ENCODE data around the gene TSPEAR.

Gene TSPEAR

DNA sequence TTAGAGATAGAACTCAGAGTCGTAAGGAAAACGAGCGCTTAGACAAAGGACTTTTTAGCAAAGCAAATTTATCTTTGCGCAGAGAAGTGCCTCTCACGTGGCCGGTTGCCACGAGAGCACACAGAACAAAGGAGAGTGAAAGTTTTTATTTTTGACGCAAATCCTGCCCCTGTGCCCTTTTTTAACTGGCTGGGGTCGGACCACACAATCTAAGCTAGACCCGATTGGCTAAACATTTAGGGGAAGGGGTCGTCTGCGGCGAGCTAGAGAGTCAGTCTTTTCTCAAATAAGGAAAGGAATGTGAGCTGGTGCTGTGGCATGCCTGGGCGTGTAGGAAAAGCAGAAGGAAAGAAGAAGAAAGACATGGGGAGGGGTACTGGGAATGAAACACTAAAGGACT is 162.4 kb downstream of the TSPEAR start:
- no peak for DNase-seq (ENCODE audit: low read depth in 2 of 2)

- DNase-seq (ENCODE audit: low read depth in 2 of 2): no peak
Measured at GRCh38 chr21:44548381-44548780, 163.0 kb downstream of the TSPEAR start.

- DNase-seq (ENCODE audit: low read depth in 2 of 2): peak; percentile 5 to 9
Measured at GRCh38 chr21:44547656-44548331, 163.6 kb downstream of the TSPEAR start.

GRCh38 chr21:44544566-44544965 is 166.8 kb downstream of the TSPEAR start:
- DNase-seq (ENCODE audit: low read depth in 2 of 2): no peak

GRCh38 chr21:44542716-44543115 is 168.7 kb downstream of the TSPEAR start:
- DNase-seq (ENCODE audit: low read depth in 2 of 2): no peak

- DNase-seq (ENCODE audit: low read depth in 2 of 2): no peak
Measured at GRCh38 chr21:44540741-44541288, 170.6 kb downstream of the TSPEAR start.

GRCh38 chr21:44539991-44540666 is 171.2 kb downstream of the TSPEAR start, which contains the start of gene KRTAP10-1:
TSS of gene KRTAP10-1 (minus strand) at chr21:44540195. CDS start at chr21:44540150, 45 bp downstream.
- DNase-seq (ENCODE audit: low read depth in 2 of 2): no peak

- DNase-seq (ENCODE audit: low read depth in 2 of 2): no peak
Measured at GRCh38 chr21:44539046-44539445, 172.3 kb downstream of the TSPEAR start.

DNA sequence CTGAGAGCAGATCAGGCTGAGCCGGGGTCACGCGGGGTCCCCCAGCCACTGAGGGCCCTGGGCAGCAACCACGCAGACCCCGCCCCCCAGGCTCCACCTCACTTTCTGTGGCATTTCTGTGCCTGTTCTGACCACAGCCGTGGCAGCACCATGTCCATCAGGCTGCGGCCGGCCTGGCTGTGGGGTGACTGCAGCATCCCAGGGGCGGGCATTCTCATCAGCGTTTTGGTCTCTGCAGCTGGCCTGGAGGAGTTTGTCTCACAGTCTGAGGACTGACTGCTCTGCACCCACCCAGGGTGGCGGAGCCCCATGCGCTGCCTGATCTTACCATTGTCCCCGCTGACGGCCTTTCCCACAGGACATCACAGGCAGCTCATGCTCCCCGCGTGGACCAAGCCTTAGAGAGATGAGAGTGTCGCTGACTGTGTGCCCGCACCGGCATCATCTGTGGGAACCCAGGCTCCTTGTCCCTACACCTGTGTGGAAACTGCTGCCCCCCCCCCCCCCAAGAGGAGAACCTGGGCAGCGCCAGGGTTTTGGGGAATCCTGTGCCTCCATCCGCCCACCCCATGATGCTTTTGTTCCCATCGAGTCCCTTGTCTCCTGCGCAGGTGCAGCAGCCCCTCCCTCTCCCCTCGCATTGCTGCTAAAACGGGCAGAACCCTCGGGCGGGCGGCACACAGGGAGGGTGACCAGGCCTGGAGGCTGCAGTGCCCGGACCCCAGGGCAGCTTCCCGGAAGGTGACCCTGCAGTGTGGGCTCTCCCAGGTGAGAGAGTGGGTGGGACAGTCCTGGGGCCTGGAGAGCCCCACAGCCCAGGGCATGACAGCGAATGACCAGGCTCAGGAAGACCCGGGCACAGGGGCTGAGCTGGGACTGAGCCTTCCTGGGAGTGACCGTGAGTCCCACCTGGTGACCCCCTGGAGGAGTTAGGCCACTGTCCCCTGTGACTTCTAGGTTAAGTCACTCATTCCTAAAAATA is 173.2 kb downstream of the TSPEAR start:
- DNase-seq (ENCODE audit: low read depth in 2 of 2): no peak

- DNase-seq (ENCODE audit: low read depth in 2 of 2): no peak
Measured at GRCh38 chr21:44535963-44536362, 175.4 kb downstream of the TSPEAR start.

DNA sequence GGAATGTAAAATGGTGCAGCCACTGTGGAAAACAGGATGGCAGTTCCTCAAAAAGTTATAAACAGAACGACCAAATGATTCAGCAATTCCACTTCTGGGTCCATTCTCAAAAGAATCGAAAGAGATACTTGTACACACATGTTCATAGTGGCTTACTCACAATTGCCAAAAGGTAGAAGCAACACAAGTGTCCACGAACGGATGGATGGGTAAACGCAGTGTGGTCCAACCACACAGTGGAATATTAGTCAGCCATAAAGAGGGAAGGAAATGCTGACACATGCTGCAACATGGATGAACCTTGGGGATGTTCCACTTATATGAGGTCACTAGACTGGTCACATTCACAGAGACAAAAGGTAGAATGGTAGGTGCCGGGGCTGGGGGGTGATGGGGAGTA is 176.7 kb downstream of the TSPEAR start:
- DNase-seq (ENCODE audit: low read depth in 2 of 2): no peak

DNA sequence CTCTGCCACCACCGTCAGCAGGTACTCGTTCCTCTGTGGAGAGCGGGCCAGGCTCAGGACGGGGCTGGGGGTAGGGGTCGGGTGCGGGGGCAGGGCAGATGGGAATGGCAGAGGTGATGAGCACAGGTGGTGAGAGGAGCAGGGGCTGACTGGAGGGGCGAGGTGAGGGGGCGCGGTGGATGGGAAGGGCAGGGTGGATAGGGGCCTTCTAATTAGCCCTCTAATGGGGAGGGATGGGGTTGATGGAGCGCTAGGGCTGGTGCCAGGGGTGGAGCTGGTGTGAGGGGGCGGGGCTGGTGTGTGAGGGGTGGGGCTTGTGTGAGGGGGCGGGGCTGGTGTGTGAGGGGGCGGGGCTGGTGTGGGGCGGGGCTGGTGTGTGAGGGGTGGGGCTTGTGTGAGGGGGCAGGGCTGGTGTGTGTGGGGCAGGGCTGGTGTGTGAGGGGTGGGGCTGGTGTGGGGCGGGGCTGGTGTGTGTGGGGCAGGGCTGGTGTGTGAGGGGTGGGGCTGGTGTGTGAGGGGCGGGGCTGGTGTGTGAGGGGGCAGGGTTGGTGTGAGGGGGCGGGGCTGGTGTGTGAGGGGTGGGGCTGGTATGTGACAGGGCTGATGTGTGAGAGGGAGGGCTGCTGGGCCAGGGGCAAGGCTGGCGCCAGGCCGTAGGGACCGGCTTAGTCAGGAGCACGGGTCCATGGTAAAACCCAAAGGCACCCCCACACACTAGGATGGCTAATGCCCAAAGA is 177.3 kb downstream of the TSPEAR start:
- no peak for DNase-seq (ENCODE audit: low read depth in 2 of 2)

GRCh38 chr21:44533121-44533890 is 178.1 kb downstream of the TSPEAR start:
- no peak for DNase-seq (ENCODE audit: low read depth in 2 of 2)

- no peak for DNase-seq (ENCODE audit: low read depth in 2 of 2)
Measured at GRCh38 chr21:44532712-44533111, 178.7 kb downstream of the TSPEAR start.

- DNase-seq (ENCODE audit: low read depth in 2 of 2): no peak
Measured at GRCh38 chr21:44531606-44532564, 179.5 kb downstream of the TSPEAR start.

- no peak for DNase-seq (ENCODE audit: low read depth in 2 of 2)
Measured at GRCh38 chr21:44530903-44531605, 180.3 kb downstream of the TSPEAR start.

- DNase-seq (ENCODE audit: low read depth in 2 of 2): no peak
Measured at GRCh38 chr21:44530221-44530902, 181.0 kb downstream of the TSPEAR start.

DNA sequence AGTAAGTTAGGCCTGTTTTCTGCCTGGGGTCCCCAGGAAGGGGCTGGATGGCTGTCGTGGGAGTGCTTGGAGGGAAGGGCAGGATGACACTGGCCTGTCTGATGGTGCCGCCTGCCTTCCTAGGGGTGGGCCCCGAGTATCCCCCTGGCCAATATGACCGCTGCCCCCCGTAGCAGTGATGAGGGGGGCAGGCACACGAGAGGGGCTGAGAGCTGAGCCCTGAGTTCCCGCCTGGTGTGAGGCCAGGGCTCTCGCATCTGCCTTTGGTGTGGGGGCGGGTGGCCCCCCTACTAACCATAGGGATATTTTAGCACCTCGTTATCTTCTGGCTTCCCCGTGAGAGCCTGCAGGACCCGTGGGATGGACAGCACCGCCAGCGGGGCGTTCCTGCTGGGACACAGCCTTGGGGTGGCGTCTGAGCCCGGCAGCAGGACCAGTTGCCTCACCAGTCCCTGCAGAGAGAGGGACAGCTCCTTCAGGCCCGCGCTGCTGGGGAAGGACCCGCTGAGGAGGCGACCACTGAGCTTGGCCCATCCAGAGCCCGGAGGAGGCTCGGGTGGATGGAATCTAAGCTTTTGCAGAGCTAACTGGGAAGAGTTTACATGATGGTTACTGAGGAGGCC is 181.8 kb downstream of the TSPEAR start:
- DNase-seq (ENCODE audit: low read depth in 2 of 2): no peak

All from stimulated activated CD4-positive, alpha-beta T cell treated with anti-CD3 and anti-CD28 coated beads, Interleukin-1b, Interleukin-23, amount 100 ng/mL, for 4 hours (primary cell).